T-helper 2 cell treated with Interferon-gamma antibody and Interleukin-4, amounts not matched to agents 5 μg/mL and 100 μg/mL, for 36 hours (primary cell): ENCODE results near the gene CREBZF.
"Not testable (repeated sequence)": the region's sequence is repeated elsewhere in the genome, so short reads cannot be mapped to it uniquely, and the experiment has no call there.

ENCODE experiments used
- DNase-seq: peaks from one replicate; pipeline ENCODE4 v3.0.0; 2021; ENCODE audit warnings: low spot score
- H3K27ac Mint-ChIP-seq: one replicate; pipeline ENCODE4 v1.8.0; 2021; ENCODE audit warnings: mild to moderate bottlenecking, mixed read lengths
- H3K27me3 Mint-ChIP-seq: one replicate; pipeline ENCODE4 v1.8.0; 2021; ENCODE audit warnings: low read depth, mixed read lengths
- H3K36me3 Mint-ChIP-seq: one replicate; pipeline ENCODE4 v1.8.0; 2021; ENCODE audit warnings: low read depth, mixed read lengths
- H3K4me1 Mint-ChIP-seq: one replicate; pipeline ENCODE4 v1.8.0; 2021; ENCODE audit warnings: low read depth, mixed read lengths
- H3K4me3 Mint-ChIP-seq: one replicate; pipeline ENCODE4 v1.8.0; 2022; ENCODE audit warnings: mild to moderate bottlenecking, moderate library complexity, mixed read lengths
- H3K9me3 Mint-ChIP-seq: one replicate; pipeline ENCODE4 v1.8.0; 2021; ENCODE audit warnings: mixed read lengths

Gene CREBZF

GRCh38 chr11:85661972-85662664, 2.8 kb downstream of the CREBZF start:
- H3K27ac Mint-ChIP-seq, result no peak overlapping the region
- H3K9me3 Mint-ChIP-seq, result no peaks in the 10 kb centered on the region
- no peaks in the 10 kb centered on the region for H3K27me3 Mint-ChIP-seq
- peaks cover 58% of the 10 kb centered on the region for H3K36me3 Mint-ChIP-seq
- peak overlapping the region; percentile 98 for H3K4me3 Mint-ChIP-seq
- H3K4me1 Mint-ChIP-seq, result peaks cover 47% of the 10 kb centered on the region
- no peak for DNase-seq

DNA sequence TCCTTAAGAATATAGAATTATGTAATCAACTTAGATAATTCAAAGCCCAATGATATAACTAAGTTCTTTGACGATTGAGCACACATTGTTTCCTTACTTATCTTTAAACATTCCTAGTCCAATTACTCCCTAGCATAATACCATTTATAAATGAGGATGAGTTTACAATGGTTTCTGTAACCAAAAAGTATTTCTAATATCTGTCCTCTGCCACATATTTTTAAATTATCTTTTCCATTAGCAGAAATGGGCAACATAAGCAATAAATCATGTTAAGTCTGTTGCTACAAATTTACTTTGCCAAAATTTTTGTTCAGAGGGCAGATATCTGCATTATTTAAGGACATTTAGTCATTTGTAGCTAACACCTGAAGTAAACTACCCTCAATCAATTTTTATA, 6.7 kb downstream of the CREBZF start:
- Mint-ChIP-seq H3K4me3 (no peak overlapping the region), H3K27me3 (no peaks in the 10 kb centered on the region), H3K27ac (no peak overlapping the region), H3K36me3 (peaks cover 61% of the 10 kb centered on the region), H3K9me3 (no peaks in the 10 kb centered on the region), H3K4me1 (peaks cover 44% of the 10 kb centered on the region)
- no peak for DNase-seq

- H3K4me3 Mint-ChIP-seq, result no peak overlapping the region
- no peaks in the 10 kb centered on the region for H3K27me3 Mint-ChIP-seq
- no peak overlapping the region for H3K27ac Mint-ChIP-seq
- no peaks in the 10 kb centered on the region for H3K9me3 Mint-ChIP-seq
- H3K36me3 Mint-ChIP-seq, result peaks cover 54% of the 10 kb centered on the region
- H3K4me1 Mint-ChIP-seq, result peaks cover 46% of the 10 kb centered on the region
- DNase-seq, result no peak
These were observed 8.2 kb downstream of the CREBZF start for GRCh38 chr11:85656777-85657176.

DNA sequence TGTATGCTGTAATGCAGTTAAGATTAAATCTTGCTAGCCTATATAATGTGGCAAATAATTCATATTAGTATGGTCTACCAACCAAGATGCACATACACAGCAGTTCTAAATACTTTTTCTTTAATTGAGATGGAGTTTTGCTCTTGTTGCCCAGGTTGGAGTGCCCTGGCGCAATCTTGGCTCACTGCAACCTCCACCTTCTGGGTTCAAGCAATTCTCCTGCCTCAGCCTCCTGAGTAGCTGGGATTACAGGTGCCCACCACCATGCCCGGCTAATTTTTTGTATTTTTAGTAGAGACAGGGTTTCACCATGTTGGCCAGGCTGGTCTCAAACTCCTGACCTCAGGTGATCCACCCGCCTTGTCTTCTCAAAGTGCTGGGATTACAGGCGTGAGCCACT, 10.6 kb downstream of the CREBZF start:
- Mint-ChIP-seq H3K36me3 (peaks cover 34% of the 10 kb centered on the region), H3K4me1 (peaks cover 32% of the 10 kb centered on the region)
- H3K27me3 Mint-ChIP-seq, H3K27ac Mint-ChIP-seq, DNase-seq, H3K9me3 Mint-ChIP-seq, H3K4me3 Mint-ChIP-seq: not testable (repeated sequence)

GRCh38 chr11:85652786-85653447, 12.0 kb downstream of the CREBZF start:
- no peak overlapping the region for H3K4me3 Mint-ChIP-seq
- DNase-seq, result no peak
- peaks cover 30% of the 10 kb centered on the region for H3K4me1 Mint-ChIP-seq
- H3K27ac Mint-ChIP-seq, result peak overlapping the region; percentile 22
- no peaks in the 10 kb centered on the region for H3K9me3 Mint-ChIP-seq
- H3K36me3 Mint-ChIP-seq, result peaks cover 25% of the 10 kb centered on the region
- no peaks in the 10 kb centered on the region for H3K27me3 Mint-ChIP-seq

- Mint-ChIP-seq H3K4me1 (peaks cover 27% of the 10 kb centered on the region), H3K27ac (no peak overlapping the region), H3K27me3 (no peaks in the 10 kb centered on the region), H3K9me3 (no peaks in the 10 kb centered on the region), H3K36me3 (peaks cover 14% of the 10 kb centered on the region), H3K4me3 (no peak overlapping the region)
- no peak for DNase-seq
These were observed 13.8 kb downstream of the CREBZF start for GRCh38 chr11:85651118-85651517.

DNA sequence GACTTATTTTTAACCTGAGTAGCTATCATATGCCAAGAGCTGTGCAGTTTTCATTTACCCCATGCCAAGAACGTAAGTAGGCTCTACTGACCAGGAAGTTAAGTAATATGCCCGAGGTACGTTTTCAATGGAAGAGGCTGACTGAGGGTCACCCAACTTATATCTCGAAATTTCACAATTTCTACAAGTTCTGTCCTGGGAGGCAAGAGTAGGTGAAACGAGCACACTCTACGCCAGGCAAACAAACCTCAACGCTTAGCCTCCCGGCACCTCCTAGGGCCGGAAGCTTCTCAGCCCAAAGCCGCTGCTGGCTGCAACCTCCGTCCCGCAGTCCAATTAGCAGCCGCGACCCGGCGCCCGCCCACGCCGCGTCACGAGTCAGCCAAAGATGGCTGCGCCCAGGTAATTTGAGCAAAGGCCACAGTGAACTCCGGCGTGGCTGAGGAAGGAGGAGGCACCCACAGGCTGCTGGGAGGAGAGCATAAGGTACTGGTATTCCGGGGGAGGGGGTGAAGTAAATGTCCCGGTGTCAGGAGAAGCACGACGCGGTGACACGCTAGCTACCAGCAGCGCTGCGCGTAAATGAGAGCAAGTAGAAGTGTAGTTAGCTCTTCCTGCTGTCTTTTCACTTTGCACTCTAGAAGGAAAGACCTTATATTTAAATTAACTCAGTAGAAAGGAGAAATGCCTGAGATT, 17.2 kb downstream of the CREBZF start, which contains the start of gene TMEM126A:
Gene TMEM126A (plus strand): TSS at position 364 of the 696 bp plus-strand sequence. CDS start 2,289 bp downstream, outside the sequence.
- H3K4me1 Mint-ChIP-seq, result peaks cover 18% of the 10 kb centered on the region
- H3K4me3 Mint-ChIP-seq, result peak within 1 kb of the TSS; percentile 97
- no peaks in the 10 kb centered on the region for H3K9me3 Mint-ChIP-seq
- H3K27ac Mint-ChIP-seq, result peak within 1 kb of the TSS; percentile 96
- DNase-seq, result peak; percentile 90
- H3K36me3 Mint-ChIP-seq, result peaks cover 8% of the 10 kb centered on the region
- H3K27me3 Mint-ChIP-seq, result peaks cover 23% of the 10 kb centered on the region

DNA sequence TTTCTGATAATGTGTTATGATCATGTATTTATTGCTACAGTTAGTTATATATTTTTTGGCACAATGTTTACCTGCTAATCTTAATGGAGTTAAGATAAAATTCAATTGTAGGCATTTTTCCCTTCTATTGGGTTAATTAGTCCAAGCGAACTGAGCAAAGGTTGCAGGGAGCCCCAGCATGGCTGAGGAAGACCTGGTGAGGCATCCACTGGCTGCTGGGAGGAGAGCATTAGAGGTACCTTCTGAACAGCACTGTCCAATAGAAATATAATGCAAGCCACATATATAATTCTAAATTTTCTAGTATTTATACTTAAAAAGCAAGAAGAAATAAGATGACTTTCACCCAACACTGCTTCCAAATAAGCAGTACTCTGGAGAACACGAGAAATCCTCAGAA, 17.9 kb downstream of the CREBZF start:
- DNase-seq, result no peak
- Mint-ChIP-seq H3K36me3 (peaks cover 5% of the 10 kb centered on the region), H3K4me1 (peaks cover 15% of the 10 kb centered on the region), H3K4me3 (peak overlapping the region; percentile 97), H3K27ac (peak overlapping the region; percentile 96), H3K27me3 (peaks cover 28% of the 10 kb centered on the region), H3K9me3 (no peaks in the 10 kb centered on the region)

- no peak for DNase-seq
- Mint-ChIP-seq H3K27me3 (peaks cover 28% of the 10 kb centered on the region), H3K4me1 (no peaks in the 10 kb centered on the region), H3K36me3 (peaks cover 8% of the 10 kb centered on the region), H3K27ac (no peak overlapping the region), H3K9me3 (no peaks in the 10 kb centered on the region), H3K4me3 (no peak overlapping the region)
These were observed 21.7 kb downstream of the CREBZF start for GRCh38 chr11:85643191-85643614.

GRCh38 chr11:85634747-85635146, 30.2 kb downstream of the CREBZF start:
- no peak overlapping the region for H3K4me3 Mint-ChIP-seq

DNA sequence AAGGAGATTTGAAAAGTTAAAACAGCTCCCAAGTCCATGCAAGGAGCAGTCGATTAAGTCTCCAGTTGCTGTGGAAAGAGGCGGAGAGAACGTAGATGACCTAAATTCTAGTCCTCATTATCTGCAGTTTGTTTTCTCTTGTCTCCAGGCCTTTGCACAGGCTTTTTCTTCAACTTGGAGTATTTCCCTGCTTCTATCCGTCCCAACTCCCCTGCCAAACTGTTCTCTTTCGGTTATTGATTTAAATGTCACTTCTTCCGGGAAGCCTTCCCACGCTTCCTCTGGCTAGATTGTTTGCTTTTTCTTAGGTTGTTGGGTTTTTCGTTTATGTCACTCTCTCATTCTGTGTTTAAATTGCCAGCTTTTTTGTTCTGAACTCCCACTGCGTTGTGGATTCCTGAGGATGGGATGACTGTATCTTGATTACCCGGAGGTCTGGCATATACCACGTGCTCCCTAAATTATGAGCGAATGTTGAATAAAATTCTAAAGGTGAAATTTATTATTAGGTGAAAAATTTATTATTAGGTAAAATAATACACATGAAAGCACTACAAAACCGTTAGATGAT, 36.1 kb downstream of the CREBZF start:
- peak overlapping the region; percentile 90 for H3K27ac Mint-ChIP-seq
- DNase-seq, result peak; percentile 41
- peaks cover 20% of the 10 kb centered on the region for H3K36me3 Mint-ChIP-seq
- peak overlapping the region; percentile 96 for H3K4me3 Mint-ChIP-seq
- peaks cover 4% of the 10 kb centered on the region for H3K27me3 Mint-ChIP-seq
- H3K4me1 Mint-ChIP-seq, result peaks cover 26% of the 10 kb centered on the region
- no peaks in the 10 kb centered on the region for H3K9me3 Mint-ChIP-seq

More at GRCh38 chr11:85634747-85635146, 30.2 kb downstream of the CREBZF start:
- DNase-seq, result no peak
- H3K4me1 Mint-ChIP-seq, result peaks cover 1% of the 10 kb centered on the region
- H3K9me3 Mint-ChIP-seq, result no peaks in the 10 kb centered on the region
- no peak overlapping the region for H3K27ac Mint-ChIP-seq
- H3K36me3 Mint-ChIP-seq, result peaks cover 37% of the 10 kb centered on the region
- no peaks in the 10 kb centered on the region for H3K27me3 Mint-ChIP-seq

GRCh38 chr11:85627998-85628770, 36.7 kb downstream of the CREBZF start, which contains the start of gene TMEM126B:
TSS of gene TMEM126B (plus strand) at chr11:85628593. CDS start at chr11:85628608, 15 bp downstream.
- Mint-ChIP-seq H3K9me3 (no peaks in the 10 kb centered on the region), H3K4me1 (peaks cover 26% of the 10 kb centered on the region), H3K27ac (peak within 1 kb of the TSS; percentile 90), H3K27me3 (peaks cover 4% of the 10 kb centered on the region), H3K4me3 (peak within 1 kb of the TSS; percentile 96), H3K36me3 (peaks cover 16% of the 10 kb centered on the region)
- DNase-seq, result peak; percentile 97

DNA sequence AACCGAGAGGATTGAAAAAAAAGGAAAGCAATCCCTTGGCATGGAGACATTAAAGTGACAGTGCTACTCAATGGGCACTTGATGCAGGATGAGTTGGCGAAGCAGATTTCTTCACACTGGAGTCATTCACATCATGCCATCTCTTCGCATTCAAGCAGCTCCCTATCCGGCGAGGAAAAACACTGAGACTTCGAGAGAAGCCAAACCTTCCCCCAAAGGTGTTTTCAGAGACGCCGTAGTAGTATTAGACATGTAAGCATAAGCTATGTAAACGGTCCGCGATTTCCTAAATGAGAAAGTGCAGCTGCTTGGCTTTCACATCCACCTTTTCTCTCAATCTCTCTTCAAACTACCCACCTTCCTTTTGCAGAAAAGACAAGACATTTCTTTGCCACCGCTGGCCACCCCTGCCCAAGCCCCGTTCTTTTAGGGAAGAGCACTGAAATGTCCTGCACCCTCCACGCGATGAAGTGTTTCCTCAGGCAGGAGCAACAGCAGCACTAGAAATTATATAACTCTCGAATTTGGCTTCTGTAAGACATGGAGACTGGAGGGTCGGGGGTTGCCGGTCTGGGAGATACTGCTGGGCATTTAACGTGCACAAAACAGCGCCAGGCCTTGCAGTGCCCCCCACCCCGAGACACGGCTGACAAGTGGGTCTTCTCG, 37.5 kb downstream of the CREBZF start, which contains the start of gene DLG2:
Gene DLG2 (minus strand): TSS at position 13 of the 666 bp plus-strand sequence.
- Mint-ChIP-seq H3K9me3 (no peaks in the 10 kb centered on the region), H3K27ac (peak within 1 kb of the TSS; percentile 90), H3K4me3 (peak within 1 kb of the TSS; percentile 96), H3K27me3 (peaks cover 4% of the 10 kb centered on the region), H3K4me1 (peaks cover 26% of the 10 kb centered on the region), H3K36me3 (peaks cover 14% of the 10 kb centered on the region)
- DNase-seq, result peak; percentile 10
